Neural cell (in vitro differentiated cells): ENCODE results near the gene PTPRN2. TPM values are rescaled to one million over a fixed set of nuclear protein-coding genes. Genes with fewer than 3 reads are reported as not detected.

Source experiments
- H2AFZ ChIP-seq: fragments of 200-600, 300-800 bp; sonication (generic), shearing (Covaris generic); 2 replicates; pipeline ENCODE4 v1.6.0; 2014; ENCODE audit warnings: low read depth, mild to moderate bottlenecking, antibody characterized with exemption, low read length, moderate library complexity
- H3F3A ChIP-seq: fragments of 200-600 bp; shearing (Covaris generic); 2 replicates; pipeline ENCODE4 v1.6.1; 2016; ENCODE audit warnings: mild to moderate bottlenecking, moderate library complexity, mixed read lengths, antibody characterized with exemption, low read length; ENCODE audit not compliant: insufficient read depth, poor library complexity, severe bottlenecking
- H3K27ac ChIP-seq: fragments of 200-600, 300-800 bp; sonication (generic), shearing (Covaris generic); 2 replicates; pipeline ENCODE4 v1.5.1; 2014; ENCODE audit warnings: mild to moderate bottlenecking, low read length, moderate library complexity
- H3K27me3 ChIP-seq: fragments of 300-800, 200-600 bp; sonication (generic), shearing (Covaris generic); 2 replicates; pipeline ENCODE4 v1.6.0; 2014; ENCODE audit warnings: mild to moderate bottlenecking, low read depth, low read length, moderate library complexity; ENCODE audit not compliant: insufficient read depth
- H3K36me3 ChIP-seq: fragments of 300-800, 200-600 bp; sonication (generic), shearing (Covaris generic); 2 replicates; pipeline ENCODE4 v1.5.1; 2014; ENCODE audit warnings: mild to moderate bottlenecking, antibody characterized with exemption, low read length, moderate library complexity; ENCODE audit not compliant: insufficient read depth
- H3K4me2 ChIP-seq: fragments of 300-800, 200-600 bp; sonication (generic), shearing (Covaris generic); 2 replicates; pipeline ENCODE4 v1.6.0; 2014; ENCODE audit warnings: mild to moderate bottlenecking, low read length
- H3K4me3 ChIP-seq: fragments of 300-800, 200-600 bp; sonication (generic), shearing (Covaris generic); 2 replicates; pipeline ENCODE4 v1.5.1; 2014; ENCODE audit warnings: mild to moderate bottlenecking, low read length, moderate library complexity
- H3K79me2 ChIP-seq: fragments of 200-600 bp; shearing (Covaris generic); replicated peaks from 2 replicates; pipeline ENCODE4 v1.6.0; 2014; ENCODE audit warnings: mild to moderate bottlenecking, low read length, moderate library complexity; ENCODE audit not compliant: insufficient read depth
- H3K9ac ChIP-seq: fragments of 300-800, 200-600 bp; sonication (generic), shearing (Covaris generic); 2 replicates; pipeline ENCODE4 v1.6.1; 2016; ENCODE audit warnings: mild to moderate bottlenecking, low read length, mixed read lengths
- H3K9me2 ChIP-seq: fragments of 200-600 bp; shearing (Covaris generic); 2 replicates; pipeline ENCODE4 v1.6.1; 2016; ENCODE audit warnings: mild to moderate bottlenecking, low read length, mixed read lengths; ENCODE audit not compliant: insufficient read depth
- H3K9me3 ChIP-seq: fragments of 200-600, 300-800 bp; sonication (generic), shearing (Covaris generic); 2 replicates; pipeline ENCODE4 v1.6.1; 2016; ENCODE audit warnings: mild to moderate bottlenecking, mixed run types, low read length, moderate library complexity, mixed read lengths
- H4K20me1 ChIP-seq: fragments of 200-600 bp; shearing (Covaris generic); 2 replicates; pipeline ENCODE4 v1.6.1; 2016; ENCODE audit warnings: mild to moderate bottlenecking, mixed run types; ENCODE audit not compliant: insufficient read depth
- CTCF ChIP-seq: fragments of 450-650 bp; IDR thresholded peaks from 2 replicates; pipeline ENCODE4 v1.5.1; 2014; ENCODE audit warnings: antibody characterized with exemption, mild to moderate bottlenecking, moderate library complexity; ENCODE audit not compliant: poor library complexity, severe bottlenecking
- EP300 ChIP-seq: fragments of 450-650 bp; conservative IDR thresholded peaks from 2 replicates; pipeline ENCODE4 v1.6.1; 2014; ENCODE audit warnings: antibody characterized with exemption, mild to moderate bottlenecking, moderate library complexity; ENCODE audit not compliant: poor library complexity, severe bottlenecking
- EZH2 ChIP-seq: fragments of 200-600, 300-800 bp; shearing (Covaris generic), sonication (generic); IDR thresholded peaks from 2 replicates; pipeline ENCODE4 v1.6.1; 2014; ENCODE audit warnings: antibody characterized with exemption, low read length, borderline replicate concordance, mild to moderate bottlenecking; ENCODE audit not compliant: insufficient read depth, poor library complexity, severe bottlenecking
- MXI1 ChIP-seq: fragments of 450-650 bp; conservative IDR thresholded peaks from 2 replicates; pipeline ENCODE4 v1.6.1; 2014; ENCODE audit warnings: antibody characterized with exemption, mild to moderate bottlenecking; ENCODE audit not compliant: poor library complexity, severe bottlenecking
- POLR2AphosphoS5 ChIP-seq: IDR thresholded peaks from 2 replicates; pipeline ENCODE4 v1.6.1; 2012
- RAD21 ChIP-seq: fragments of 450-650 bp; conservative IDR thresholded peaks from 2 replicates; pipeline ENCODE4 v1.6.1; 2014; ENCODE audit warnings: antibody characterized with exemption, mild to moderate bottlenecking, moderate library complexity
- SMC3 ChIP-seq: fragments of 450-650 bp; conservative IDR thresholded peaks from 2 replicates; pipeline ENCODE4 v1.6.1; 2014; ENCODE audit warnings: antibody characterized with exemption, mild to moderate bottlenecking, moderate library complexity; ENCODE audit not compliant: poor library complexity
- TAF1 ChIP-seq: IDR thresholded peaks from 2 replicates; pipeline ENCODE4 v1.6.1; 2012; ENCODE audit warnings: low read depth
- polyA plus RNA-seq: library from polyadenylated mRNA; depleted of rRNA; stranded (reverse); fragments of >200 nt; gene quantifications from 2 replicates; pipeline ENCODE4 v1.2.3, GENCODE V29; 2014
- TF ChIP-seq, protein P1 (sequence below): IDR thresholded peaks from 2 replicates; pipeline ENCODE4 v1.6.1; 2012; ENCODE audit warnings: borderline replicate concordance

PTPRN2 gene
- polyA plus RNA-seq, 1 donor from 2014 or later: 31.0 TPM

- H2AFZ ChIP-seq: no peak overlapping the region
- H3K79me2 ChIP-seq: no peaks in the 10 kb centered on the region
- H3K9me2 ChIP-seq: no peaks in the 10 kb centered on the region
- H3K4me3 ChIP-seq: no peak overlapping the region
- H3K4me2 ChIP-seq: no peak overlapping the region
- no peaks in the 10 kb centered on the region for H3K9me3 ChIP-seq
- H3F3A ChIP-seq: no peaks in the 10 kb centered on the region
- H3K36me3 ChIP-seq: no peaks in the 10 kb centered on the region
- TF ChIP-seq CTCF (no peak), EP300 (no peak), EZH2 (no peak), POLR2AphosphoS5 (no peak), MXI1 (no peak), TAF1 (no peak), RAD21 (no peak), SMC3 (no peak)
- TF ChIP-seq, protein P1, sequence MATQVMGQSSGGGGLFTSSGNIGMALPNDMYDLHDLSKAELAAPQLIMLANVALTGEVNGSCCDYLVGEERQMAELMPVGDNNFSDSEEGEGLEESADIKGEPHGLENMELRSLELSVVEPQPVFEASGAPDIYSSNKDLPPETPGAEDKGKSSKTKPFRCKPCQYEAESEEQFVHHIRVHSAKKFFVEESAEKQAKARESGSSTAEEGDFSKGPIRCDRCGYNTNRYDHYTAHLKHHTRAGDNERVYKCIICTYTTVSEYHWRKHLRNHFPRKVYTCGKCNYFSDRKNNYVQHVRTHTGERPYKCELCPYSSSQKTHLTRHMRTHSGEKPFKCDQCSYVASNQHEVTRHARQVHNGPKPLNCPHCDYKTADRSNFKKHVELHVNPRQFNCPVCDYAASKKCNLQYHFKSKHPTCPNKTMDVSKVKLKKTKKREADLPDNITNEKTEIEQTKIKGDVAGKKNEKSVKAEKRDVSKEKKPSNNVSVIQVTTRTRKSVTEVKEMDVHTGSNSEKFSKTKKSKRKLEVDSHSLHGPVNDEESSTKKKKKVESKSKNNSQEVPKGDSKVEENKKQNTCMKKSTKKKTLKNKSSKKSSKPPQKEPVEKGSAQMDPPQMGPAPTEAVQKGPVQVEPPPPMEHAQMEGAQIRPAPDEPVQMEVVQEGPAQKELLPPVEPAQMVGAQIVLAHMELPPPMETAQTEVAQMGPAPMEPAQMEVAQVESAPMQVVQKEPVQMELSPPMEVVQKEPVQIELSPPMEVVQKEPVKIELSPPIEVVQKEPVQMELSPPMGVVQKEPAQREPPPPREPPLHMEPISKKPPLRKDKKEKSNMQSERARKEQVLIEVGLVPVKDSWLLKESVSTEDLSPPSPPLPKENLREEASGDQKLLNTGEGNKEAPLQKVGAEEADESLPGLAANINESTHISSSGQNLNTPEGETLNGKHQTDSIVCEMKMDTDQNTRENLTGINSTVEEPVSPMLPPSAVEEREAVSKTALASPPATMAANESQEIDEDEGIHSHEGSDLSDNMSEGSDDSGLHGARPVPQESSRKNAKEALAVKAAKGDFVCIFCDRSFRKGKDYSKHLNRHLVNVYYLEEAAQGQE: no peak
- H4K20me1 ChIP-seq: no peaks in the 10 kb centered on the region
- H3K9ac ChIP-seq: no peak overlapping the region
- H3K27me3 ChIP-seq: no peaks in the 10 kb centered on the region
- no peak overlapping the region for H3K27ac ChIP-seq
These were observed 591.1 kb downstream of the PTPRN2 start for GRCh38 chr7:157996359-157997079.

DNA sequence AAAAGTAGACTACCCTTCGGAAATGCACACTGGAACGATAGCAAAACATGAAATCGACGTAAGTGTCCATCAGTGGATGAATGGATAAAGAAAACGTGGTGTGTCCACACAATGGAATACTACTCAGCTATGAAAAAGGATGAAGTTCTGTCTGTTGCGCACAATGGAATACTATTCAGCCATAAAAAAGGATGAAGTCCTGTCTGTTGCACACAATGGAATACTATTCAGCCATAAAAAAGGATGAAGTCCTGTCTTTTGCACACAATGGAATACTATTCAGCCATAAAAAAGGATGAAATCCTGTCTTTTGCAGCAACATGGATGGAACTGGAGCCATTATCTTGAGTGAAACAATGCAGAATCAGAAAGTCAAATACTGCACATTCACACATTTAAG lies 591.8 kb downstream of the PTPRN2 start:
- no peak overlapping the region for H2AFZ ChIP-seq
- no peak overlapping the region for H3K27ac ChIP-seq
- H3K79me2 ChIP-seq: no peaks in the 10 kb centered on the region
- TF ChIP-seq MXI1: no peak
- TF ChIP-seq CTCF: no peak
- TF ChIP-seq EP300: no peak
- TF ChIP-seq EZH2: no peak
- no peak for TF ChIP-seq POLR2AphosphoS5
- TF ChIP-seq, protein P1: no peak
- no peak for TF ChIP-seq RAD21
- no peak for TF ChIP-seq SMC3
- no peak overlapping the region for H3K9ac ChIP-seq
- H3K36me3 ChIP-seq: no peaks in the 10 kb centered on the region
- no peak overlapping the region for H3K4me2 ChIP-seq
- H3K4me3 ChIP-seq: no peak overlapping the region
- H3K9me2 ChIP-seq: no peaks in the 10 kb centered on the region
- H3K9me3 ChIP-seq: no peaks in the 10 kb centered on the region
- H3F3A ChIP-seq: no peaks in the 10 kb centered on the region
- no peaks in the 10 kb centered on the region for H3K27me3 ChIP-seq
- no peaks in the 10 kb centered on the region for H4K20me1 ChIP-seq
